GM18505 (cell line): ENCODE data around the gene SPINK4.

ENCODE experiments used
- ATAC-seq: cut with Tn5 transposase; IDR thresholded peaks from one replicate; pipeline ENCODE4 v1.9.1; 2021; ENCODE audit not compliant: unreplicated experiment
- POLR2A ChIP-seq: IDR thresholded peaks from 4 replicates; pipeline ENCODE4 v1.6.1; 2011; ENCODE audit warnings: borderline replicate concordance; ENCODE audit not compliant: insufficient read depth, insufficient read length; ENCODE audit errors: extremely low read depth

The SPINK4 gene

DNA sequence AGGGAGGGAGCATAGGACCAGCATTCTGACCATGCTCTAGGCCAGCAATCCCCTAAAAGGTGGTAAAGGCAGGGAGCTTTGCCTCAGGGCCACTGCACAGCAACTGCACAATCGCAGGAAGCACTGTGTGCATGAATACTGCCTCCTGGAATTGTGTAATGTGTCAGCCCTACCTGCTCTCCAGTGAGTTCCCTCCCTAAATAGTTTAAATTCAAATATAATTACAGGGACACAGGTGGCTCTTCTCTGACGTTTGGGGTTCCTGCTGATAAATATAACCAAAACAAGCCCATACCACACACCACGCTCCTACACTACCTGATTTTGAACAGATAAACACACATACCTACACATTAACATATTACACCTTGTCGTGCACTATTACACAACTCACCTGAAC is 15.5 kb downstream of the SPINK4 start:
- no peak for TF ChIP-seq POLR2A
- ATAC-seq = no peak

DNA sequence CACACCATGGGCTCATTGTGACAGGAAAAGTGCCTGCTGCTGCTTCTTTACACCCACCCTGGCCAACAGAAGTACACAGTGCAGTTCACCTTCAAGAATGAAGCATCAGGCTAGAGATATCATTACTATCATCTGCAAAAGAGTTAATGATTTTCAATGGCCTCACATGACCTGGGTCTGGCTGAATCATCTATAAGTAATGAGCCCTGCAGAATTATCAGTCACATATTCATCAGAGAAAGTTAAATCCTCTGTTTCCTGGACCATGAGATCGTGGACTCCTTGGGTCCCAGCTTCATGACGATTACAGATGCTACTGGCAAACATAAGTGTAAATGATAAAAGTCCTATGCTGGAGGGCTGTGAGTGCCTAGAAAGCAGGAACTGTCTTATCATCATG is 16.3 kb downstream of the SPINK4 start:
- no peak for TF ChIP-seq POLR2A
- no peak for ATAC-seq

DNA sequence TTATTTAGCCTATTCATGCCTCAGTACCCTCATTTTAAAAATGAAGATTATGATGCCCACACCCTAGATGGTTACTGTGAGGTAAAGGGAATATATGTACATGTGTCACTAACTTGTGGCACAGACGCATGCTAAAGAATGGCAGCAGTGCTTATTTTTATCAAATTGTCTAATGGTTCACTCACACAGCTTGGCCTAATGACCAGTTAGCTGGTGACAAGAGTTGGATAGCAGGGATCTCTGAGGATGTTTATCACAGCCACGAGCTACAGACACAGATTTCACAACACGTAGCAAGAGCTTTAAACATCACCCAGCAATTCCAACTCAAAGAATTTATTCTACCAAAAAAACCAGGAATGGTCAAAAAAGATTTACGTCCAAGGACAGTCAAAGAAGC is 17.3 kb downstream of the SPINK4 start:
- TF ChIP-seq POLR2A = no peak
- ATAC-seq = no peak

DNA sequence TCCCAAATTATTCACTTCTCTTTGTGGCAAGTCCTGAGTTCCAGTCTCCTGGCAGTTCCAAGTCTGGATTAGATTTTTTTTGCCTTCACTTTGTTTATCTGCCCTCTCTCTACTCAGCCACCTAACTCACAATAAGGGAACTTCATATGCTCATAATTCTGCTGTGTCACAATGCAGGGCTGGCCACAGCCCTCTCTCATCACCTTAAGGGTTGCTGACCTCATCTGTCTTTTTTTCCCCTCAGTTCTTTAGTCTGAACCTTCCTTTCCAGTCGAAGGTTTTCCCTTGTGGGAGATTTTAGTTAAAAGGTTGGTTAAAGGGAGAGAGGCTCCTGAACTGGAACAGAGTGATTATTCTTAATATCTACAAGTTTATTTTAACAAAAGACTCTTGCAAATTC is 20.4 kb downstream of the SPINK4 start:
- TF ChIP-seq POLR2A = no peak
- ATAC-seq = no peak

DNA sequence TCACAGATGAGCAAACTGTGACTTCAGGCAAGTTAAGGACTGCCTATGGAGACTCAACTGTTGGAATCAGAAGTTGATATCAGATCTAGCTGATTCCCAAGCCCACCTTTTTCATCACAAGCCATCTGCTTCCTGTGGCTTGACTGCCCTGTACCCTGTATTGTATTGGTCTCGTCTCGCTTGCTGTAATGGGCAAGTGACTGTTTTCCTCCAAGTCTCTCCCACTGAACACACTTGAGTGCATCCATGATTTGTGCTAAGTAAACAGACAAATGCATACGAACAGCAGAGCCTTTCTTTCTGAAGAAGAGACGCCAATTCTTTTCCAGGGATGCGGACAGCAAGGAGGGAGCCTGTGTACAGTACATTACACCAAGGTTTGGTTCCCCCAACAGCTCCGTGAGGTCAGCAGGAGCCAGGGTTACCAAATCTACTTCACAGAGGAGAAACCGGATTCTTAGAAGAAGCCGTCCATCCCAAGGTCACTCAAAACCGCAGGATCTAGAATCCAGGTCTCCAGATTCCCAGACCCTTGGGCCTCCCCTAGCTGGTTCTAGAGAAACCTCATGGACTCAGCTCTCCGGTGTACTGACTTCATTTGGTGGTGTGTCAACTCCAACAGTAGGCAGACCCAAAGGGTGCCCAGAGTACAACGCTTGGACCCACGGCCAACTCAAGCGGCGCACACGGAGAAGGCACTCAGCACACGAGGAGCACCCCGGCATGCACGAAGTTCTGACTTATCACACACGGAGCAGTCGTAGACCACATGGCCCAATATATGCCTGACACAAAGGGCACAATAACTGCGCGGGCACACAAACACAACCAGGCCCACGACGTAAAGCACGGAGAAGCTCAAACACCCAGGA is 23.4 kb downstream of the SPINK4 start:
- peak; percentile 2 for ATAC-seq
- TF ChIP-seq POLR2A = no peak

DNA sequence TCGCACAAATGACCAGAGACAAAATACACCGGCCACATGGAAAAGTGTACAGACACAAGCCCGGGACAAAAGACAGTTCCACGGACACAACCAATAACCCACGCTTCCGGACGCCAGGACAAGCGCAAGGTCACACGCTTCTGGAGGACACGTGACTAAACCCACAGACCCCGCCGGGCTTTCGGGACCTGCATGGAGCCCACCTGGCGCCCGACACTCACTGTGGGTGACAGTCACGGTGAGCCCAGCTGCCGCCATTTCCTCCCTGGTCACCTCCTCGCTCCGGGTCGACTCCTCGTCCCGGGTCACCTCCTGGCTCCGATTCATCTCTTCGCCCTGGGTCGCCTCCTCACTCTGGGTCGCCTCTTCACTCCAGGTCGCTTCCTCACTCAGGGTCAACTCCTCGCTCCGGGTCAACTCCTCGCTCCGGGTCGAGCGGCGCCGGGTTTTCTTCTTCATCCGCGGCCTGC is 24.1 kb downstream of the SPINK4 start:
- peak; percentile 23 for ATAC-seq
- TF ChIP-seq POLR2A = no peak

DNA sequence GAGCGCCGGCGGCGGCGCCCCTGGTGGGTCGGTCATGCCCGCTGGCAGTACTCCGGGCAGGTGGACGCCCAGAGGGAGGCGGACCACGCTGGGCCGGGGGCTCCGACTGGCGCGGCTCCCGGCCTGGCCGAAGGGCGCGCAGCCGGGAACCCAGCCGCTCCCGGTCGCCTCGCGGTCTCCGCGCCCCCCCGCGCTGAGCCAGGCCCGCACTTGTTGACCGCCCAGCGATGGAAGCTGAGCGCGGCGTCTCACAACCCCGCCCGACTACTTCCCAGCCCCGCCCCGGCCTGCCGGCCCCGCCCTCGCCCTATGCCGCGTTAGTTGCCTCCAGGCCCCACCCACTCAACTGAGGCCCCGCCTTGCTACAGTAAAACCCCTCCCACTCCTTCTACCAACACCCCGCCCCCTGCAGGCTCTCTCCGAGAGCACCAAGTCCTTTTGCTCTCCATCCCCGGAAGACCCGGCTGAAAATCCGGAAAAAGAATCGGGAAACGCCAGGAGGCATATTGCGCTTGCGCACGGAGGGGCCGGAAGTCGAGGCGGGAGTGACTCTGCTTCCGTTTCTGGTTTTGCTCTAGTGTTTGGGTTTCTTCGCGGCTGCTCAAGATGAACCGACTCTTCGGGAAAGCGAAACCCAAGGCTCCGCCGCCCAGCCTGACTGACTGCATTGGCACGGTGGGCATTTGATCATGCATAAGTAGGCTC is 24.7 kb downstream of the SPINK4 start, which contains the start of the genes BAG1 and CHMP5:
Gene BAG1, minus strand, starts transcription at position 236 of the 705 bp plus-strand sequence.
Gene CHMP5, plus strand, starts transcription at position 577 of the 705 bp plus-strand sequence. Its CDS starts 30 bp downstream, at position 607.
- peak; percentile 83 for ATAC-seq
- TF ChIP-seq POLR2A = peak; percentile 90

DNA sequence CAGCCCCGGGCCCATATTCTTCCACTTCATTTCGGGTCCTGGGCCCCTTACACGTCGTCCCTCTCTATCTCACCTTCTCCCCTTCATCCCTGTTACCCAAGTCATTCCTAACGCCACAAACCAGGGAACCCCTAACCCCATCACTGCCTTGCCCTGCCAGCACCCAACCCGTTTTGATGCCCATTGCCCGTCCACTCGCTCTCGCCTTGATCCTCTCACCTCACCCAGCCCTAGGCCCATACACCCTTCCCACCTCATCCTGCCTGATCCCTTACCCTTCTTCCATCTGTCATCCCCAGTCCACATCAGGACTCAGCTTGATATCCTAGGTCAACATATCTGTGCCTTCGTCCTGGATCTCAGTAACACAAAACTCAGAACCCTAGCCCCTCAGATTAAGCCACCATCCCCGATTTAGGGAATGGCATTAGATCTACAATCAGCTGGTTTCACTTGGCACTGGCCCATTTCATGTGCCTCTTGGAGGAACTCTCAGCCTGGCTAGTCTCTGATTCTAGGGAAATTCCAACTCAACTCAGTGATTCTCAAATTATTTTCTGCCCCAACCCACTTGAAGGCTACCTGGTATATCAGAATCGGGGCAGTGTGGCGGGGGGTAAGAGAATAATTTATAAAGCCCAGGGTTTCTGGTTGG is 25.4 kb downstream of the SPINK4 start:
- no peak for ATAC-seq
- no peak for TF ChIP-seq POLR2A

DNA sequence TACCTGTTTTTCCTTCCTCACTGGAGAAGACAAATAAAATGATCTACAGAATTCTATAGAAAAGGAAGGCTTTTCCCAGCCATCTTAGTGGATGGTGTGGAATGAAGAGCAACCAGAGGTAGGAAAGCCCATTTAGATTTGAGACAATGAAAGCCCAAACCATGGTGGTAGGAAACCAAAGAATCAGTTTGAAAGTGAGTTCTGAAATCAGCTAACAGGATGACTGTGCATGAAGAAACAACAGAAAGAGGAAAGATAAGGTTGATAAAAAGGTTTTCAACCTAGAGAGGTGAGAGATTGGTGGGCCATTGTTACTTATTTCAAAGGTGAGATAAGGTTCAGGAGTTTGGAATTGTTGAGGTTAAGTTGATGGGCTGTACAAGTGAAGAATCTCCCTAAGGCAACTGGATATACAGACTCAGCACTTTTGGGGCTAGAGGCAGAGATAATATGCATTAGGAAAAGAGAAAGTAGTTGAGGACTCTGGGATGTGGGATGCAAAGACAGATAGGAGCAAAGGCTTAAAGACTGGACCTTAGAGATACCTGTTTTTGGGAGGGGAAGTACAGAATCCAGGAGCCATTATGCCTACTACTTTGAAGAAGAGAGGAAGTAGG is 27.3 kb downstream of the SPINK4 start:
- no peak for ATAC-seq
- TF ChIP-seq POLR2A = no peak

DNA sequence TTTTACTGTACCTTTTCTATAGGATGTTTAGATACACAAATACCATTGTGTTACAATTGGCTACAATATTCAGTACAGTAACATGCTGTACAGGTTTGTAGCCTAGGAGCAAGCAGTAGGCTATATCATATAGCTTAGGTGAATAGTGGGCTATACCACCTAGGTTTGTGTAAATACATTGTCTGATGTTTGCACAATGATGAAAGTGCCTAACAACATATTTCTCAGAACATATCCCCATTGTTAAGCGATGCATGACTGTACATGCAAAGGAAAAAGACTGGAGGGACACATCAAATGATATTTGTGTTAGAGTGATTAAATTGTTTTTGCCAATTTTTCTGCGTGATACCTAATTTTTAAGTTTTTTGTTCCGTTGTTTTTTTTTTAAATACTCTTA is 30.2 kb downstream of the SPINK4 start:
- TF ChIP-seq POLR2A = no peak

DNA sequence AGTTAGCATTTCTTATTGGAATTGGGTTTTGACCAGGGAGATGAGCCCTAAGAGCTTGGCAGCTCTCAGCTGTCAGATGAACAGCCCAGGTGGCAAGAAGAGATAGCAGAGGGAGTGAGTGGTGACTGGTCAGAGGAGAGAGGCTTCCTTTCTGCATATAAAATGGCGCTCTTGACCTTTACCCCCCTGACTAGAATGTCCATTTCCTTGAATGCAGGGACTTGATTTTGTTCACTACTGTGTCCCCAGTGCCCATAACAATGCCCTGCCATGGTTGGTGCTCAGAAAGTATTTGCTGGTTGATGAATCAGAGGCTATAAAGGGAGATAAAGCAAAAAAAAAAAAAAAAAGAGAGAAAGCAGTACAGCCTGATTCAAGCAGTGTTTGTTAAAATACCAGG is 32.1 kb downstream of the SPINK4 start:
- no peak for ATAC-seq
- TF ChIP-seq POLR2A = no peak

More for the DNA sequence above, 30.2 kb downstream of the SPINK4 start:
- no peak for ATAC-seq

DNA sequence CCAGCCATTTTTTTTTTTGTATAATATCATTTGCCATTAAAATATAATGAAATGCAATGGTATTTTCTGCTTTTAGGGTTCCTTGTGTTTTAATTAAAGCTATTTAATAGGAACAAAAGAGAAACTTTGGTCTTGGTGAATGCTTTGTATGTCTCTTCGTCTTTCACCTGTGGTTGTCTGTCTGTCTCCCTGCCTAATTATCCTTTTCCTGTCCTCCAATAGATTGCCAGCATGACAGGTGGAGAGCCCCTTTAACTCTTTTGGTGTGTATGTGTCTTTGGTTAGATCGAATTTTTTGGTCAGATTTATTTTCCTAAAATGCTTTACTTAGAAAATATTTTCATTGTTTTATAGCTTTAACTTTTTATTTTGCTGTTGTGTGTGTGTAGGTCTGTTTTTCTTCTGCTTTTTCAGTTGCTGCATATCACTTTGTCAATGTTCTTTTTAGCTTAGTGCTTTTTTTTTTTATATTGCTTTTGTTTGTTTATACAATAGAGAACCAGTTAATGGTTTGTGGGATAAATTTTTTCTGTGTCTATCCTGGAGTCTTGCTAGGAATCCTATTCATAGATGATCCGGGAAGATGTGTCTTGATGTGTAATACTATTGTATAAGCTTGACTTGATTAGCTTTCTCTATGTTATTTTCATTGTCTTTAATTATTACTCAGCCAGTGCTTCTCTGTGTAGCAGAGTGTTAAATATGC is 33.5 kb downstream of the SPINK4 start:
- no peak for ATAC-seq
- no peak for TF ChIP-seq POLR2A
